Activated CD4-positive, alpha-beta T cell treated with anti-CD3 and anti-CD28 coated beads, Interleukin-2, amount 50 U/mL, for 48 hours (primary cell): ENCODE data around the gene CYS1.
"Not testable (repeated sequence)": the region's sequence is repeated elsewhere in the genome, so short reads cannot be mapped to it uniquely, and the experiment has no call there.

Source experiments
- DNase-seq, 2 experiments: peaks; one replicate each; pipeline ENCODE4 v3.0.0-alpha.2; 2020

CYS1 gene

DNA sequence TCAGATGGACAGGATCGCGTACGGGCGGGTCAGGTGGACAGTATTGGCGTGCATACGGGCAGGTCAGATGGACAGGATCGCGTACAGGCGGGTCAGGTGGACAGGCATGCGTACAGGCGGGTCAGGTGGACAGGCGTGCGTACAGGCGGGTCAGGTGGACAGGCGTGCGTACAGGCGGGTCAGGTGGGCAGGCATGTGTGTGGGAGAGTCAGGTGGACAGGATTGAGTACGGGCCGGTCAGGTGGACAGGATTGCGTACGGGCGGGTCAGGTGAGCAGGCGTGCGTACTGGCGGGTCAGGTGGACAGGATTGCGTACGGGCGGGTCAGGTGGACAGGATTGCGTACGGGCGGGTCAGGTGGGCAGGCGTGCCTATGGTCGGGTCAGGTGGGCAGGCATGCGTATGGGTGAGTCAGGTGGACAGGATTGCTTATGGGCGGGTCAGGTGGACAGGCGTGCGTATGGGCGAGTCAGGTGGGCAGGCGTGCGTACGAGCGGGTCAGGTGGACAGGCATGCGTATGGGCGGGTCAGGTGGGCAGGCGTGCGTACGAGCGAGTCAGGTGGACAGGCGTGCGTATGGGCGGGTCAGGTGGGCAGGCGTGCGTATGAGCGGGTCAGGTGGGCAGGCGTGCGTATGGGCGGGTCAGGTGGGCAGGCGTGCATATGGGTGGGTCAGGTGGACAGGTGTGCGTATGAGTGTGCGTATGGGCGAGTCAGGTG lies 68.4 kb downstream of the CYS1 start:
- not testable (repeated sequence) for DNase-seq

DNA sequence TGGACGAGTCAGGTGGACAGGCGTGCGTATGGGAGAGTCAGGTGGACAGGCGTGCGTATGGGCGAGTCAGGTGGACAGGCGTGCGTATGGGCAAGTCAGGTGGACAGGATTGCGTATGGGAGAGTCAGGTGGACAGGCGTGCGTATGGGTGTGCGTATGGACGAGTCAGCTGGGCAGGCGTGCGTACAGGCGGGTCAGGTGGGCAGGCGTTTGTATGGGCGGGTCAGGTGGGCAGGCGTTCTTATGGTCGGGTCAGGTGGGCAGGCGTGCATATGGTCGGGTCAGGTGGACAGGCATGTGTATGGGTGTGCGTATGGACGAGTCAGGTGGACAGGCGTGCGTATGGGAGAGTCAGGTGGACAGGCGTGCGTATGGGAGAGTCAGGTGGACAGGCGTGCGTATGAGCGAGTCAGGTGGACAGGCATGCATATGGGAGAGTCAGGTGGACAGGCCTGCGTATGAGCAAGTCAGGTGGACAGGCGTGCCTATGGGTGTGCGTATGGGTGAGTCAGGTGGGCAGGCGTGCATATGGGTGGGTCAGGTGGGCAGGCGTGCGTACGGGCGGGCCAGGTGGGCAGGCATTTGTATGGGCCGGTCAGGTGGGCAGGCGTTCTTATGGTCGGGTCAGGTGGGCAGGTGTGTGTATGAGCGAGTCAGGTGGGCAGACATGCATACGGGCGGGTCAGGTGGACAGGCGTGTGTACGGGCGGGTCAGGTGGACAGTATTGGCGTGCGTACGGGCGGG lies 69.2 kb downstream of the CYS1 start:
- not testable (repeated sequence) for DNase-seq

DNA sequence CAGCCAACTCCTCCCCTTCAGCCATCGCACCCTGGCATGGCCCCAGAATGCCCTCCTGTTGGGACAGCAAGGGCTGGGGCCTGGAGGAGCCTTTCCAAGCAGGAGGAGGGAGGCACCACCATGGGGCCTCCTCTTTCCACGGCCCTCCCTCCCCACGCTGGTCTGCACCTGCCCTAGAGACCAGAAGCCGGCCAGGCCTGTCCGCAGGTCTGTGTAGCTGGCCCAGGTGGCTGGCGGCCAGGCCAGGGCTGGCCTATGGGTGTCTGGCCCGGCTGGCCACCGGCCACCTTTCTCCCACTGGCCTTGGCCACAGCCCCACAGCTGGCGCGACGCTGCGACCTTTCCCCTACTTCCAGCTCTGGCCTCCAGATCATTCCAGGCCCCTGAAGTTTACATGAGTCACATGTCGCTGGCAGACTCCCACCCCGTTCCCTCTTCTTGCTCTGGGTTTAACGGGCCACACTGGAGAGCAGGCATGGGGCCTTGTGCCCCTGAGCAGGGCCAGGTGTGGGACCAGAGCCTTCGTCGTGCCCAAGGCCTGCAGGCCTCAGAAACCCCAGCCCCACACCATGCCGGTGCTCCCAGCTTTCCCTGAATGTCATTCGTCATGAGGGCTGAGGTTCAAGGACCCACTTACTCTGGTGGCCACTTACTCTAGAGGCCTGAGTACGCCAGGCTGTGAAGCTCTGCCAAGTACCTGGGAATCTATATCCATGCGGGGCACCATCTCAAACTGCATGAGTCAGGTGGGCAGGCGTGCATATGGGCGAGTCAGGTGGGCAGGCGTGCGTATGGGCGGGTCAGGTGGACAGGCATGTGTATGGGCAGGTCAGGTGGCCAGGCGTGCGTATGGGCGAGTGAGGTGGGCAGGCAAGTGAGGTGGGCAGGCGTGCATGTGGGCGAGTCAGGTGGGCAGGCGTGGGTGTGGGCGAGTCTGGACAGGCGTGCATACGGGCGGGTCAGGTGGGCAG lies 70.1 kb downstream of the CYS1 start:
- no peak for DNase-seq

DNA sequence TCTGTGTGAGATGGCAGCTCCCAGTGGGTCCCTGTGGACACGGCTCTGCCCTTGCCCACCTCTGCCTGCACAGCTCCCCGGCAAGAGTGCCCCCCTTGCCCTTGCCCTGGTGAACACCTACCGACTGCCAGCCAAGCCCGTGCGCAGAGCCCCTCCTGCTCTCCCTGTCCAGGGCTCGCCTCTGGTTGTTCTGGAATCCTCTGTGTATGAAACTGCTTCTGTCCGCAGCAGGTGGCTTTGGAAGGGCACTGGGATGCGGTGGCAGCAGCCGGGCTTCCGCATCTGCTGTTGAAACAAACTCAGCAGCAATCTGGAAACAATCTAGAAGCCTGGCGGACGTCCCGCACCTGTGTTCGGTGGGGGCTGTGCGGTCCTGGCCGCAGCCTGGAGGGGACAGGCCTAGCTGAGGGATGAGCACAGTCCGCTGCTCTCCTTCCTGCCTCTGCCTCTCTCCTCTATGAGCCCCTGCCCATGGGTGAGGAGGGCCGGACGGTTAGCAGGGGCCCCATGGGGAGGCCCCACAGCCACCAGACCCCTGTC lies 70.9 kb downstream of the CYS1 start:
- no peak for DNase-seq

DNA sequence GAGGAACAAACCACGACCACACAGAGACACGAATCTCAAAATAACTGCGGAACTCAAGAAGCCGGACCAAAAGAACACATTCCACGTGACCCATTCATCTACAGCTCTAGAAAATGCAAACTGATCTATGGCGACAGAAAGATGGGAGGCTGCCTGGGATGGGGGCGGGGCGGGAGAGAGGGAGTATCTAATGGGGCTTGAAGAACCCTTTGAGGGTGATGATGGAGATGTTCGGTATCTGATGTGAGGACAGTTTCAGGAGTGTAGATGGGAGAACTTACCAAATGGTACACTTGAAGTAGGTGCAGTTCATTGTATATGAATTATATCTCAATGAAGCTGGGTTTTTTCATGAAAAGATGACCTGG lies 71.4 kb downstream of the CYS1 start:
- DNase-seq, result no peak

DNA sequence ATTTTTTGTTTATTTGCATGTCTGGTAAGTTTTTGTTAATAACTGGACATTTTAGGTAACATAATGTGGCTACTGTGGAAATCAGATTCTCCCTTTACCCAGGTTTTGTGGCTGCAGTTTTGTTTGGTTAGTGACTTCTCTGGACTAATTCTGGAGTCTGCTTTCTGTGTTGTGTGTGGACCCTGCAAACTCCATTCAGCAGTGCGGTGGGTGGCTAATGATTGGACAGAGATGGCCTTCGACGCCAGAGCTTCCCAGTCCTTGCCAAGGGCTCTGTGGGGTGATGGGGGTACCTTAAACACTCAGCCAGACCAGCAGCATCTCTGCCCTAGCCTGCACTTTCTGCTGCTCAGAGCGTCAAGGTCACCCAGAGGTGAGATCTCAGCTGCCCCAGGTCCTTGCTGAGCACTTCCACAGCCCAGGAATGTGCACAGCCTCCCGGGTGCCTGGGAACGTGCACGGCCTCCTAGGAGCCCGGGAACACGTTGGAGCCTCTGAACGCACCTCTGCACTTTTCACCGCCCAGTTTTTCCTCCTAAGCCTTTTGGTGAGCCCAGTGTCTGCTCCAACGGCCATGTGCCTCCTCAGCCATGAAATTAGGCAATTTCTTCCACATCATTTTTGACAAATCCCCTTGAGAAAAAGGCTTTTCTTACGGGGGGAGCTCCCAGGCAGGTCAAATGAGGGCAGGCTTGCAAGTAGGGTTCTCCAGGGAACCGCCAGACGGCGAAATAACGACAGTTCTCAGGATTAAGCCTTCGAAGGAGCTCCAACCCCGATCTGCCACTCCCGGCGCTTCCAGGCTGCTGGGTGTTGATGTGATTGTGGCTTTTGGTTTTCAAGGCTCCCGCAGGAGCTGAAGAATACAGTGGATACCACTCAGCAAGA lies 72.0 kb downstream of the CYS1 start:
- DNase-seq, result no peak

DNA sequence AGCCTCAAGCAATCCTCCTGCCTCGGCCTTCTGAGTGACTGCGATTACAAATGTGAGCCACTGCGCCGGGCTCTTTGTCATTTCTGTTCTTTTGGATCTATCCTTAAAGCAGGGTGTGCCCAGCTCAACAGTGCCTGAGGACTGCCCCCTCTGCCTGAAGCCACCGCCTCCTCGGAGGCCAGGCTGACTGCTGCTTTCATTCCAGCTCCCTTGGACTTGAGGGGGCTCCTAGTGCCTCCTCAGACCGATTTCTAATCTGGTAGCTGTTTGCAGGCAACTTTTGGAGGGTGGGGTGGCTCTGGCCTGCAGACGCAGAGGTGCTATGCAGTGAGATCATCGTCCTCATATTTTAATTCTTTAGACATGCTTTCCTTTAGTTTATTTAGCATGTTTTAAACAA lies 72.8 kb downstream of the CYS1 start:
- no peak for DNase-seq
